Lower leg skin (tissue), 4 donors: ENCODE results near the gene HNMT. TPM values are rescaled to one million over a fixed set of nuclear protein-coding genes. Genes with fewer than 3 reads are reported as not detected.

Experiments used
- DNase-seq, 2 donors: peaks; one replicate each; pipeline ENCODE4 v3.0.0-alpha.2; 2019; ENCODE audit warnings: low spot score in 2 of 2
- H3K4me3 ChIP-seq: fragments of 200-600 bp; sonication (generic); 2 replicates; pipeline ENCODE4 v1.5.1; 2017; ENCODE audit warnings: mild to moderate bottlenecking, low read depth; ENCODE audit not compliant: poor library complexity, severe bottlenecking
- CTCF ChIP-seq, 3 donors: fragments of 450-650 bp; IDR thresholded peaks; one replicate each; pipeline ENCODE4 v1.5.1; 2016; ENCODE audit warnings: antibody characterized with exemption in 3 of 3, mild to moderate bottlenecking in 3 of 3, moderate library complexity in 2 of 3
- POLR2A ChIP-seq, 2 donors: fragments of 450-650 bp; IDR thresholded peaks; one replicate each; pipeline ENCODE4 v1.6.1; 2016 to 2017; ENCODE audit warnings: antibody characterized with exemption in 2 of 2, mild to moderate bottlenecking in 1 of 2, moderate library complexity in 1 of 2
- WGBS, 2 donors: methylation state at CpG; one replicate each; pipeline ENCODE4 v1.1.5; 2018; 5-methylcytosine and 5-hydroxymethylcytosine counted together
- intact Hi-C: fragments of 100-400 bp; cut with DNase I; formaldehyde crosslinking; loops from one replicate; pipeline ENCODE4 v1.15.0; 2023; ENCODE audit warnings: low total_unique reads
- total RNA-seq, 4 donors: library from RNA; depleted of rRNA; stranded (reverse); fragments of >200 nt; gene quantifications; one replicate each; pipeline ENCODE4 v1.1.0, GENCODE V29; 2016

HNMT gene
- total RNA-seq, 4 donors from 2014 or later, result 21.3 to 33.1 (median 28.8) TPM

GRCh38 chr2:138059487-138060300 is 95.4 kb downstream of the HNMT start:
- intact Hi-C loops, result loop anchor here (10.0 kb wide), 1 partner anchor 95 kb away; the partner anchor contains the start of gene HNMT
- TF ChIP-seq CTCF (IDR thresholded peaks at IDR 0.05), result no peak
- TF ChIP-seq POLR2A (IDR thresholded peaks at IDR 0.05), result no peak
- DNase-seq, result no peak
- no peak overlapping the region for H3K4me3 ChIP-seq
- WGBS, 2 donors, result 20 to 36% methylated on average over 3 of the region's 3 CpGs

- 13 to 14% methylated on average over 1 of the region's 1 CpG for WGBS, 2 donors
- no peak overlapping the region for H3K4me3 ChIP-seq
- no peak for TF ChIP-seq POLR2A (IDR thresholded peaks at IDR 0.05)
- no peak for TF ChIP-seq CTCF (IDR thresholded peaks at IDR 0.05)
- DNase-seq, result peak; percentile 44 to 89
- intact Hi-C loops, result no loop called here
Measured at GRCh38 chr2:138060301-138060635, 96.0 kb downstream of the HNMT start.

GRCh38 chr2:138061961-138062360 is 97.7 kb downstream of the HNMT start:
- intact Hi-C loops, result no loop called here
- H3K4me3 ChIP-seq, result no peak overlapping the region
- WGBS, 2 donors, result 84 to 90% methylated on average over 2 of the region's 2 CpGs
- no peak for DNase-seq
- TF ChIP-seq POLR2A (IDR thresholded peaks at IDR 0.05), result no peak

- intact Hi-C loops, result no loop called here
- no peak for TF ChIP-seq POLR2A (IDR thresholded peaks at IDR 0.05)
- TF ChIP-seq CTCF (IDR thresholded peaks at IDR 0.05), result no peak
- WGBS, 2 donors, result 88 to 95% methylated on average over 2 of the region's 2 CpGs
- DNase-seq, result no peak
- no peak overlapping the region for H3K4me3 ChIP-seq
Measured at GRCh38 chr2:138063181-138063580, 98.9 kb downstream of the HNMT start.
